ENCODE results near the gene ITIH4.

ITIH4 gene

DNA sequence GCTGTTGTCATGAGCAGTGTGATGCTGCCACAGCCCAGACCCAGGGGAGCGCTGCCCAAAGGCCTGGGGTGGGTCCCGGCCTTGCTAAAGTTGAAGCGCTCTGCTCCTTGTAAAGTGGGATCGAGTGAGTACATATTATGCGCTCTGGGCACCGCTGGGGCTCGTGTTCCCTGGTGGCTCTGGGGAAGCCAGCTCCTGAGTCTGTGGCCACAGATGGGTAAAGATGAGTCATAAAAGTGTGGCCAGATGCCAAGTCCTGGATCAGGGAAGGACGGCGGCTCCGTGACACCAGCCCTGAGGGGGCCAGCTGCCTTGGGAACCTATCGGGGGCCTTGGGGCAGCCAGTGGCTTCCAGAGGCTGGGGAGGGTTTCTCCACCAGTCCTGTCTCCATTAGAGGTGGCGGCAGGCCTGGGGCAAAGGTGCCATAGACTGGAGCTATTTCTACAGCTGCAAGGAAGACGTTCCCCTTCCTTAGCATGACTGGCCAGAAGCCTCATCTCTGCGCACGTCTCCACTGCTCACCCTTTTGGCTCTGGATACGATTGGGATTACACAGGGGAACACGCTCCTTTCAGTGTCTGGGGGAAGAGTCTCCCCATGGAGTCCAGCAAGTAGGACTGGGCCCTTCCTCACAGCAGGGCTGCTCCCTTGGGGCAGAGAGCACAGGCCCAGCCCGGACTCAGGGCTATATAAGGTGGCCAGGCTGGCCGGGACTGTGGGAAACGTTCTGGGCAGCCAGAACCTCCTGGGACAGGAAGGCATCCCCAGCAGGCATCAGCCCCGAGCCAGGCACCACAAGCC lies 1.2 kb upstream of the ITIH4 start:
- DNase-seq (ENCODE audit: low spot score): peak; percentile 83

DNA sequence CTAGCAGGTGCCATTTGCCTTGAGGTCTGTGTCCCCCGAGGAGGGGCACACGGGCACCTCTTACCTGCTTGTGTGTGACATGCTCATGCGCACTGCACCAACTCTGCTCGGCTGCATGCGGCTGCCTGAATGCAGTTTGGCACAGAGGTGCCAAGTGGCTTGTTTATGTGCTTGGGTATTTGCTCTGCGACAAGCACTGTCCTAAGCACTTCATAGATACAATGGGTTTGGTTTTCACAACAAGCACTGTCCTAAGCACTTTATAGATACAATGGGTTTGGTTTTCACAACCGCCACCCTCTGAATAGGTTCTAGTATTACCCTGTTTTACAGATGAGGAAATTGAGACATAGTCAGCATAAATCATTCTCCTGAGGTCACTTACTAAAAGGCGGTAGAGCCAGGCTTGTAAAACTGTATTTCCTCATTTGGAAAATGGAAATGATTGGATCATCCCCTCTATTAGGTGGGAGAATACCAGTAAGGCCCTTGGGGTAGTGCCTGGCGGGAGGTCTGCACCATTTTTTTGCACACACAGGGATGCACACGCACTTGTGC lies 487 bp downstream of the ITIH4 start:
- no peak for DNase-seq (ENCODE audit: low spot score)

DNA sequence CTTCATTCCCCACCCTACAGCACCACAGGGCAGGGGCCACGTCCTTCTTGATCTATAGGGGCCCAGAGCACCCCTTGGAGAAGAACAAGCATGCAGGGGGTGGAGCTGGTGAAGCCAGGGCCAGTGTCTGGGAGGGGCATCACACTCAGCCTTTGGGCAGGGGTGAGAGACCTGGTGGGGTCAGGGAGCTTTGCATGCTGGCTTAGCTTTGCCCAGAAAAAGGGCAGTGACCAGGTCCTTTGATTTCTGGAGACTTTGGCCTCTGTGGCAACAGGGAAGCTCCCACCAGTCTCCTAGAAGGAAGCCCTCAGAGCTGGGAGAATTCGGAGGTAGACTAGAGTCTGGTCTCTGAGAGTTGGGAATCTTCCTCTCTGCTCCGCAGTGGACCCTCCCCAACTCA lies 990 bp downstream of the ITIH4 start:
- no peak for DNase-seq (ENCODE audit: low spot score)

DNA sequence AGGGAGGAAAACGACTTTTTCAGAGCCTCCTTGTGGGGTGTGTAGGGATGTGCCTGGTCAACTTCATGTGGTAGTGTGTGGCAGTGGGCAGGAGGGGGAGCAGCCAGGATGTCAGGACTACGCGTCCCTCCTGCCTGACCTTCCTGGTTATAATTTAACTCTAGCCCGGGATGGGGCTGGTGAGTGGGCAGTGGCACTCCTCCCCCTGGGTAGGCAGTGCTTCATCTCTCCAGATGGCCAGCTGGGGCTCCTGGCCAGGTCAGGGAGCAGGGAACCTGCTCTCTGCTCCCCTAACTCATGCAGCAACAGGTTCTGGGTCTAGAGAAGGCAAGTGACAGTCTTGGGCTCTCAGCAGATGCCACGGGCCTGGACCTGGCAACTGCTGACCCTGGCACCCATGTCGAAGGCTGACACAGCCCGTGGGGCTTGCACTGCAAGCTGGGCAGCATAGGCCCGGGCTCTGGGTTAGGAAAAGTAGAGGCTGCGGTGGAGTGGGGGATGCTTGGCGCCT lies 2.6 kb downstream of the ITIH4 start:
- peak; percentile 29 for DNase-seq (ENCODE audit: low spot score)

DNA sequence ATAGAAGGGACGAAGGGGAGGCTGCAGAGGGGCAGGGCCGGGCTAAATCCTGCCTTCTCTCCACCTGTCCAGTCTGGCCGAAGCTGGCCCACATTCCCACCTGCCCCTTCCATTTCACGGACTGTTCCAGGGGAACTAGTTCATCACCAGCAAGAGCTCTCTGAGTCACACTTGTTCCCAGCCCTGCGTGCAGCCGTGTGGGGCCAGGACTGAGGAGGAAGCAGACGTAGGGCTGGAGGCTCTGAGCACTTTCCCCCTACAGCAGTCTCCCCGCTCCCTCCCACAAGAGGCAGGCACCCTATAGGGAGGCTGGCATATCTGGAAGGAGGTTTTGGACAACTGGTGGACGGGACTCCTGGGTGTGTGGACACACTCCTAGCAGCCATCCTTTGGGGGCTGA lies 3.0 kb downstream of the ITIH4 start:
- DNase-seq (ENCODE audit: low spot score): no peak

DNA sequence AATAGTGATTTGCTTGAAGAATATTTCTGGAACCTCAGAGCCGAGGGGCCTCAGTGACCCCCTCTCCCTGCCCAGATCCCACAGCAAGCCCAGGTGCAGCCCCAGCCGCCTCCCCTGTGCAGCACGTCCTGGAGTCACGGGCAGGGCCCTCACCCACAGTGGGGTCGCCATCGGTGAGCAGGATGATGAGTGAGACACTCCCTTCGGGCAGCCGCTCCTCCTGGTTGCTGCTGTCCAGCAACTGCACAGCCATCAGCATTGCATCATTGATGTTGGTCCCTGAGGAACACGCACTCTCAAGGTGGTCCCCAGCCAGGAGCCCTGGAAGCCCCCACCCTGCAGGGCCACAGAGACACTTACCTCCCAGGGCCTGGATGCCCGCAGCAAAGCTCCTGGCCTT lies 6.4 kb downstream of the ITIH4 start:
- DNase-seq (ENCODE audit: low spot score): no peak

GRCh38 chr3:52822363-52822762 lies 8.1 kb downstream of the ITIH4 start:
- no peak for DNase-seq (ENCODE audit: low spot score)

- peak; percentile 15 for DNase-seq (ENCODE audit: low spot score)
Measured at GRCh38 chr3:52820736-52821135, 9.7 kb downstream of the ITIH4 start.

DNA sequence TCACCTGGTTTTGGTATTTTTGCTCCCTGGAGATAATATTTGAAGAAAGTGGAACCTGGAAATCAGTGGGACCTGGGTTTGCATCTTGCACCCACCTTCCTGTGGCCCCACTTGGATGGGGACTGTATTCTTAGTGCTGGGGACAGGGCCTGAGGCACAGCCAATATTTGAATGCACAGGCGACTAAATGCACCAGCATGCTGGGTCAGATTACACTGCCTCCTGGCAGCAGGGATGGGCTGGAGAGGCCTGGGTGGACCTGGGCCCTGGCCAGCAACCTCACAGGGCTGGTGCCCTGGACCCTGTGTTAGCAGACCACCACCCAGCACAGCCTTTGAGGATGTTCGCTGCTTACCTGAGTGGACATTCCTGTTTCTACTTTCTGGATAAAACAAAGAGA lies 10.5 kb downstream of the ITIH4 start:
- DNase-seq (ENCODE audit: low spot score): no peak

GRCh38 chr3:52817860-52818259 lies 12.6 kb downstream of the ITIH4 start:
- DNase-seq (ENCODE audit: low spot score): no peak

DNA sequence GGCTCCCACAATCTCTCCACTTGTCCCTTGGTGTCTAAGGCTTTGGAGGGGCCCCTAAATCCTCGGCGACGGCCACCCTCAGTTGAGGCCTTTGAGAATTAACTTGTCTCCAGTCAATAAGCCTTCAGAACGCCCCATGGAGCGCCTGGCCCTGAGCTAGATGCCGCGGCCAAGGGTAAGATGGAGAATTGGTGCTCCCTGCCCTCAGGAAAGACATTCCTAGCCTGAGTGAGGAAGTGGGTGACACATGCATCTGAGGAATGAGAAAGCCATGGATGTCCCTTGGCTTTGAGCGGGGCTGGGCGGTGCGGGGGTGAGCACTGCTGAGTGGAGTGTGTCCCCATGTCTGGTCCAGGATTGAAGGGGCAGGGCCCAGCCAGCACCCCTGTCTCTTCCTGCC lies 13.3 kb downstream of the ITIH4 start:
- DNase-seq (ENCODE audit: low spot score): no peak

DNA sequence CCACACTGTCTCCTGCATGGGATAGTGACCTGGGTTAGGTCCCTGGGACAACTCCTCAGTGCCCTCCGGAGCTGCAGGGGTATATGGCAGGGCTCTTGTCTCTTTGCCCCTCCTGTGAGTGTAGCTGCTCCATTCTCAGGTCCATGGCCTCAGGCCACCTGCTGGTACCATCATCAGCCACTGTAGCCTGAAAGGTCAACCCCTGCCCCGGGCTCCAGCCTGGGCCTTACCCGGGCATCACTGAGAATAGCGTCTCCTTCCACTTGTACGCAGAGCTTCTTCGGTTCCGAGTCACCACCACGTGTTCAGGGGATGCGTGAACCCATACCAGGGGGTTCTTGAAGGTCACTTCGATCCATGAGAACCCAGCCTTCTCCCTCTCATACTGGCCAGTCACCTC lies 13.8 kb downstream of the ITIH4 start:
- DNase-seq (ENCODE audit: low spot score): no peak

DNA sequence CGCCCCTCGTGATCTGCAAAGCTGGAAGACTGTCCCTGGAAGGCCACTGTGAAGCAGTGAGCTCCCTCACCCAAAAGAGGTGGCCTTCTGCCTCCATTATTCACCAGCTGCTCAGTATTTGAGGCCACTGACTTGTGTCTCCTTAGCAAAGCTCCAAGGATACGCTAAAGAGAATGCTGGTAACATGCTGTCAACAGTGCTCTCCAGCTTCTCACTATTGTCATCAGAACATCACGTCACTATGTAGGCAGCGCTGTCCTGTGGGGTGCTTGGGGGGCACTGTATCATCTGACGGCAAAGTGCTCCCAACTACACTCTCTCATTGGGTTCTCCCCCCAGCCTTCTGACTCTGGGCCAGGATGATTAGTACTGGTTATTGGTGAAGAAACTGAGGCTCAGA lies 14.3 kb downstream of the ITIH4 start:
- no peak for DNase-seq (ENCODE audit: low spot score)

- no peak for DNase-seq (ENCODE audit: low spot score)
Measured at GRCh38 chr3:52813810-52814209, 16.7 kb downstream of the ITIH4 start.

GRCh38 chr3:52811452-52812011 lies 18.9 kb downstream of the ITIH4 start:
- no peak for DNase-seq (ENCODE audit: low spot score)

DNA sequence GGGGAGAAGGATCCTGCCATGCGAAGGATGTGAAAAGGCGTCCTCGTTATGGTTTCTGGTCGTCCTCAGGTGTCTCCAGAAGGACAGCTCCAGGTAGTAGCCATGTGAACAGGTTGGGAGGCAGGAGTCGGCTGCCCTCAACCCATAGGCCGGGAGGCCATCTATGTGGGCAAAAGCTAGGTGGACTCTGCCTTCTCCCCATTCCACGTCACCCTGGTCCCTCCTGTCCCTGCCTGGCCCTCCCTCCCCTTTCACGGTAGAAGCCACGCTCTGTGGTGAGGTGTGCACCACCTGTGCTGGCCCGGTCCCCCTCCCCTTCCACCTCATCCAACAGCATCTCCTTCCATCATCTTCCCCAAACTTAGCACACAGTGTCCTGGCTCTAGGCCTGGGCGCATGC lies 19.5 kb downstream of the ITIH4 start:
- DNase-seq (ENCODE audit: low spot score): no peak

DNA sequence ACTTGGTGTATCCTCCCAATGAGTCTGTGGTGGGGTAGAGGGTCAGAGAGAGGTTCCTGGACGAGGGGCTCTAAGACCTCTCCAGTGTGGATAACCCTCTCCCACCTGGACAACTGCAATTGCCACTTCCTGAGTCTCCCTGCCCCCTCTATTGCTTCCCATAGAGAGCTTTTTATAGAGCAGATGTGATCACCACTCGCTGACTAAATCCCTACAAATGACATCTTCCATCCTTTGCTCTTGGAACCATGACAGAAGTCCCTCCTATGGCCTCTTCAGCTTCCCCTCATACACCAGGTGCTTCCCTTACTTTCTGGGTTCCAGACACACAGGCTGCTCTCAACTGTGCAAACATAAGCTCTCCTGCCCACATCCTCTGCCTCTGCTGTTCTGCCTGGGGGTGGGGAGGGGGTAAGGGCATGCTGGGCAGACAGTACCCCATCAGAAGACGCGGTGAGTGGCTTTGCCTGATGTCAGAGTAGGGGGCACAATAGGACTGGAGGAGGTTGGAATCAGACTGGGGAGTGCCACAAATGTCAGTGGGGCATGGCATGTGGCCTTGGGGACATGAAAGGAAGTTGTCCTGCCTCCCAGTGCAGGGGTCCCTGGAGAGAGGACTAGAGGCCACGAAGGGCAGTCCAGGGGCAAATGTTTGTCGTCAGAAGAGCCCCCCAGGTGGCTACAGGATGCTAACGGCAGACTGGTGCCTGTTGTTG lies 20.7 kb downstream of the ITIH4 start:
- no peak for DNase-seq (ENCODE audit: low spot score)

GRCh38 chr3:52809149-52809548 lies 21.3 kb downstream of the ITIH4 start:
- DNase-seq (ENCODE audit: low spot score): no peak

DNA sequence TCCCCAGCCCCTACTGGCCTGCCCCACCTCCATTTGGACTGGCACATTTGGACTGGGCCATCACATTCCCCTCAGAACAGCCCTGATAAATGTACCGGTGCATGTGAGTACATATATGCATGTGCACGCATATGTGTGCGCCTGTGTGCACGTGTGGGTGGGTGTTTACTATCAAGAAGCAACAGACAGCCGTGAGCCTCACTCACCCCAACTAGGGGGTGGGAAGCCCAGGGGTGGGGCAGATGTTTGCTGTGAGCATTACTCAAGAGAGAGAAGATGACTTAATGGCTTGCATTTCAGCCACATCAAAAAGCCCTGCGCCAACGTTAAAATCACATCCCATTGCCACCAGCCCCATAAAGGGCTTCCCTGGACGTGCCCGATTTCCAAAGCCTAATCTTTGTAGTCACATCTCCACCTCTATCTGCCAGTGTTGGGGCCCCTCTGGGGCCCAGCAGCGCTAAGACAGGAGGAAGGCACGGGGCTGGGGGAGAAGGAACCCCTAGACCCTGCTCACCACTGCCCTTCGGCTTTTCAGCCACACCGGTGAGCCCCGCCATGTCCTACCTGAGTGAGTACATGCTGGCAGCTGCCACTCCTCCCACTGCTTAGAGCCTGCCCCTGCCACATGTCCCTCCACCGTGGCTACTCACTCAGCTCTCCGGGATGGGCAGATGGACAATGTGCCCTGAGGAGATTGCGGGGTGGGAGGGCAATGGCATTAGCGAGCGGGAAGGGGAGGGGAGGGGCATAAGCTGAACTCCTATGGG lies 25.0 kb downstream of the ITIH4 start:
- peak; percentile 89 for DNase-seq (ENCODE audit: low spot score)

DNA sequence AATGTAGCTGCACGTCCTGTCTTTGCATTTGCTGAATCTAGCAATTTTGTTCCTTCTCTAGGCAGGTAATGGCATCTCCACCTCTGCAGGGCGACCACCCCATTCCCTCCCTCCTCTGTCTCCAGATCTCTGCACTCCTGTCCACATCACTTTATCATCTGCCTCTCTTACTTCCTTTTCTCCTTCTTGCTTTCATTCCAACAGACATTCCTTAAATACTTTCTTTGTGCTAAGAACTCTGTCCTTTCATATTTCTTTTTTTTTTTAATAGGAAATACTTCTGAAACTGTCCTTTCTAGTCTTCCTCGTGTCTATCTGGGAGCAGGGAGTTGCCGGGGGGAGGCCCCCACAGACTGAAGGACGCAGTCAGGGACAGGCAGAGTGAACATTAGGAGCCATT lies 28.6 kb downstream of the ITIH4 start:
- DNase-seq (ENCODE audit: low spot score): no peak

GRCh38 chr3:52800079-52800478 lies 30.4 kb downstream of the ITIH4 start:
- DNase-seq (ENCODE audit: low spot score): no peak

GRCh38 chr3:52798978-52799476 lies 31.4 kb downstream of the ITIH4 start:
- DNase-seq (ENCODE audit: low spot score): peak; percentile 55
